GM12801 (cell line): ENCODE results near the gene LBX2.

ENCODE experiments used
- TF ChIP-seq, protein P1 (sequence below): IDR thresholded peaks from one replicate; pipeline ENCODE4 v1.5.1; 2011; ENCODE audit warnings: control low read depth; ENCODE audit not compliant: insufficient read length; ENCODE audit errors: extremely low read depth

The LBX2 gene

DNA sequence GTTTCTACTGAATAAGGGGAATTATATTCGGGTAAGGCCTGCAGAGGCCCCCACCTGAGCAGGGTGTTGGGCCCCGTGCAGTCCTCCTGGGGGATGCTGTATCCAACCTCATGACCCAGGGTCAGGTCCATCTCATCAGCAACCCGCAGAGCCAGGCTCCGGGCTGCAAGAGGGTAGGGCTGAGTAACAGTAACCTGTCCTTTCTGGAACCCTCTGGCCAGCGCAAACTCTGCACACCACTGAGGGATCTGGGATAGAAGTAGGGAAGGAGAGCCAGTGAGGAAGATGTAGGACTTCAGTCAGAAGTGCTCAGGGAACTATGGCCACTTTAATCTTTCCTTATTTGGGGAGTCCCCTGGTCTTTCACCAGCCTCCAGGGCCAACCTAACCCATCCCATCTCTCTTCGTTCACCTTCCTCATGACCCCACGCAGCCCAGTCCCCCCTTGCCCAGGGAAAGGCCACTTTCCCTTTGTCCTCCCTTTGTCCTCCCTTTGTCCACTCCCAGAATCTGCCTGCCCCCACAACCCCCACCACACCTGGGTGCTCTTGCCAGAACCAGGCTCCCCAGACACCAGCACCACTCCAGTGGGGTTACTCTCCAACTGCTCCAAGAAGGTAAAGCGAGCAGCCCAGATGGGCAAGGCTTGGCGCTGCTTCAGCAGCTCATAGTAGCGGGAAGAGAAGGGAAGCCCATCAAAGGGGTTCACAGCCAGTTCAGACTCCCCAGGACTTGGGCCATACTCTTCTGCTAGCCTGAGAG, 25.7 kb upstream of the LBX2 start:
- TF ChIP-seq, protein P1, sequence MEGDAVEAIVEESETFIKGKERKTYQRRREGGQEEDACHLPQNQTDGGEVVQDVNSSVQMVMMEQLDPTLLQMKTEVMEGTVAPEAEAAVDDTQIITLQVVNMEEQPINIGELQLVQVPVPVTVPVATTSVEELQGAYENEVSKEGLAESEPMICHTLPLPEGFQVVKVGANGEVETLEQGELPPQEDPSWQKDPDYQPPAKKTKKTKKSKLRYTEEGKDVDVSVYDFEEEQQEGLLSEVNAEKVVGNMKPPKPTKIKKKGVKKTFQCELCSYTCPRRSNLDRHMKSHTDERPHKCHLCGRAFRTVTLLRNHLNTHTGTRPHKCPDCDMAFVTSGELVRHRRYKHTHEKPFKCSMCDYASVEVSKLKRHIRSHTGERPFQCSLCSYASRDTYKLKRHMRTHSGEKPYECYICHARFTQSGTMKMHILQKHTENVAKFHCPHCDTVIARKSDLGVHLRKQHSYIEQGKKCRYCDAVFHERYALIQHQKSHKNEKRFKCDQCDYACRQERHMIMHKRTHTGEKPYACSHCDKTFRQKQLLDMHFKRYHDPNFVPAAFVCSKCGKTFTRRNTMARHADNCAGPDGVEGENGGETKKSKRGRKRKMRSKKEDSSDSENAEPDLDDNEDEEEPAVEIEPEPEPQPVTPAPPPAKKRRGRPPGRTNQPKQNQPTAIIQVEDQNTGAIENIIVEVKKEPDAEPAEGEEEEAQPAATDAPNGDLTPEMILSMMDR, result no peak

DNA sequence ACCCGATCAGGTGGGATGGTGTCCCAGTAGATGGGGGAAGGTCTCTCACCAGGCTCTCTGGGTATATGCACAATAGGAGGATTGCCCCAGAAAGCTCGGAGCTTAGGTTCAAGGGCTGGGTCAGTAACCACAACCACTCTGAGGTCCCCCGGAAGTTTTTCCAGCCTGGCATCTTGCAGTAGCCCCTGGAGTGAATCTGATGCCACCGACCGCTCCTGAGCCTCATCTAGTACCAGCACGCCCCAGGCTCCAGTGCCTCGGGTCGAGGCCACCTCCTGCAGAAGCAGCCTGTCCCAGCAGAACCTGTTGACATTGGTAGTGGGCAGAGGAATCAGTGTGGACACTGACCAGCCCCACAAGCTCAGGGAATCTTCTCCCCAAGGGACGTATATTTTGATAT, 24.6 kb upstream of the LBX2 start:
- TF ChIP-seq, protein P1, result no peak

DNA sequence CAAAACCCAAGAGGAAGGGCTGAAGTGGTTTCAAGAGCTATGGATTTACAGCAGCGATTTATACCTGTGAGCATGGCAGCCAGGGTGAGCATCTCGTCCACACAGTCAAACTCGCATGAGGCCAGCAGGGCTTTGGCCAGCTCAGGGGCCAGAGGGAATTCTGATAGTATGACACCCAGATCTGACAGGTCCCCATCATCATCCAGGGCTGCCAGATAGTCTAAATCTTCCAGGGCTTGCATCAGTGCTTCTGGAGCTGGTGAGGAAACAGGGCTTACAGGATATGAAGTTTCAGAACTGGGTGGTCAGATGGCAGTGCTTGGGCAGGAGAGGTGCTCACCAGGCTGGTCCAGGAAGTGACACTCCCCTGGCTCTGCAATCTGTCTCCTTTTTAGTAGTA, 23.1 kb upstream of the LBX2 start:
- TF ChIP-seq, protein P1, result no peak

DNA sequence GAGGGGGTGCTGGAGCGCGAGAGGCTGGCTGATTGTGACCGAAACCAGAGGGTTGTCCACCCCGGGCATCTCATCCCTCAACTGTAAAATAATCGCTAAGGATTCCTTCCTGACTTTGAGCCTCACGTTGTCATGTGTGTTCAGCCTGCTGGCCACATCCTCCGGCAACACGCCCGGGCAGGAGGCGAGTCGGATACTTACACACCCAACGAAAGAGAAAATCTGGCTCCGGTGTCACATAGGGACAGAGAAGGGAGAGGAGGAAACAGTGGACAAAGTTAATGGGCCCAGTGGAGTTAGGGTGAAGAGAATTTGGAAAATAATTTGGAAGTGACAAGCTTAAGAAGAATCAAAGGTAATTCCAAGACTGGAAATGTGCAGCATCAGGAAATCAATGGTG, 17.2 kb upstream of the LBX2 start:
- TF ChIP-seq, protein P1, result no peak

DNA sequence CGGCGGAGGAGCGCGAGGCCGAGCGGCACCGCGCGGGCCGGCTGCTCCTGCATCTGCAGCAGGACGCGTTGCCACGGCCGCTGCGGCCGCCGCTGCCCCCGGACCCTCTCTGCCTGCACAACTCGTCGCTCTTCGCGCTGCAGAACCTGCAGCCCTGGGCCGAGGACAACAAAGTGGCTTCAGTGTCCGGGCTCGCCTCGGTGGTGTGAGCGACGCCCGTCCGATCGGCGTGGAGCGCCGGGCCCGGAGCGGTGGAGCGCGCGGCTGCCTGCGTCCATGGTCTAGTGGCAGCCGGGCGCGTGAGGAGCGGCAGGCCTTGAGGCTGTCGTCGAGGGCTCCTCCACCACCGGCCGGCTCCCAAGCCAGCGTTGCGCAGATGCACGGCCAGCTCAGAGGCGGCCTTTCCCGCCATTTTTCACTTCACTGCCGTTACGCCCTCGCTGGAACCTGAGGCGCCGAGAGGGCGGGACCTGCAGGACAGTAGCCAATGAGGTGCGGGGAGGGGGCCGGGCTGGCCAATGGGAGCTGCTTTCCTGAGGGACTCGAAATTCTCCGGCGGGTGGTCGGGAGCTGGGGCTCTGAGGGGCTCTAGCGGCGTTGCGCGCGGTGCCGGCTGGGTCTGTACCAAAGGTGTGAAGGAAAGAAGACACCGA, 16.7 kb upstream of the LBX2 start:
- TF ChIP-seq, protein P1, result no peak

DNA sequence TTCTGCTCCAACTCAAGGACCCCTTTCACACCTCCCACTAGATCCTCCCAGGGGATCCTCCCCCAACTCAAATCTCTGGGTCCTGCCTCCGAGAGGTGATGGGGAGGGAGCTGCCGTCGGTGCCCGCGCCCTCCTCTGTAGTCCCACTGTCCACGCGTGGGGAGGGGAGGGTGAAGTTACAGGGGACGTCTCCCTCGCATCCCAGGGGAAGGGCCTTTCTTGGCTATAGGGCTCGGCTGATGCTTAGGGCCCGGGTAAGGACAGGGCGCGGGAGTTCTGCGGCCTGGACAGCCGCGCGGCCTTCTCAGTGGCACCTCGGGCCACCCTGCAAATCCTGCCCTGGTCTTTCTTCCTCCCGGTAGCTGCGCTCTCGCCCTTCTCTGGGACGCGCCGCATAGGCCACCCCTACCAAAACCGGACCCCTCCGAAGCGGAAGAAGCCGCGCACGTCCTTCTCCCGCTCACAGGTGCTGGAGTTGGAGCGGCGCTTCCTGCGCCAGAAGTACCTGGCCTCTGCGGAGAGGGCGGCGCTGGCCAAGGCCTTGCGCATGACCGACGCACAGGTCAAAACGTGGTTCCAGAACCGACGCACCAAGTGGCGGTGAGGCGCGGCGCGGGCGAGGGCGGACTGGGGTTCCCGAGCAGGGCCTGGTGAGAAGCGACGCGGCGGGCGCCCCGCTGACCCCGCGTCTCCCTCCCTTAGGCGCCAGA, 16.0 kb upstream of the LBX2 start:
- TF ChIP-seq, protein P1, result no peak
